ENCODE measurements around the gene AMZ1. TPM values are rescaled to one million over a fixed set of nuclear protein-coding genes. Genes with fewer than 3 reads are reported as not detected.
A peak's percentile ranks its signal among the peaks of the same experiment; 100 is the strongest.

The AMZ1 gene
- total and polyA plus RNA-seq, 7 experiments from 2014 or later = 0.07 to 2.4 (median 0.43) TPM

GRCh38 chr7:2715341-2716231 is 27.6 kb downstream of the AMZ1 start:
- H3K4me1 ChIP-seq (ENCODE audit: control insufficient read depth in 2 of 2, insufficient read depth in 2 of 2, low read length in 2 of 2) = peaks cover 35 to 53% of the 10 kb centered on the region in 2 donors
- no peak overlapping the region for H3K4me3 ChIP-seq (ENCODE audit: low read length)
- Mint-ChIP-seq H3K4me1 (peaks cover 36 to 74% (median 68%) of the 10 kb centered on the region in 7 donors), H3K9me3 (no peaks in the 10 kb centered on the region), H3K27me3 (peaks cover 0 to 17% (median 8%) of the 10 kb centered on the region in 5 donors), H3K36me3 (peaks cover 0 to 7% (median 0%) of the 10 kb centered on the region in 5 donors), H3K4me3 (peak overlapping the region; percentile 66 to 84 (median 74)), H3K27ac (peak overlapping the region; percentile 25 to 92 (median 78))
- DNase-seq = peak in 7 of 9 donors; percentile 46 to 76 (median 64)
- H3K9me3 ChIP-seq (ENCODE audit: control insufficient read depth in 2 of 3, low read length in 3 of 3) = no peaks in the 10 kb centered on the region
- H3K27me3 ChIP-seq (ENCODE audit: control insufficient read depth in 2 of 2, insufficient read depth in 2 of 2, low read length in 2 of 2) = no peaks in the 10 kb centered on the region
- peak; percentile 74 for ATAC-seq
- H3K27ac ChIP-seq (ENCODE audit: low read depth, low read length) = peak overlapping the region; percentile 20
- CTCF ChIA-PET = interaction anchor here (0.9 to 1.5 kb wide), 5 partner anchors 9 to 264 kb away, joined by 3 to 5 read pairs (median 4); no protein-coding TSS in a partner anchor
- intact Hi-C loops (cut with micrococcal nuclease) = loop anchor here in 1 of 2 donors (2.0 to 5.0 kb wide), 2 partner anchors 17 to 127 kb away; partner anchors contain the start of gene GNA12
- POLR2A ChIA-PET = interaction anchor here (0.5 to 1.4 kb wide), 2 partner anchors 16 to 48 kb away, joined by 4 to 5 read pairs; no protein-coding TSS in a partner anchor
- H3K36me3 ChIP-seq (ENCODE audit: control insufficient read depth in 2 of 3, insufficient read depth in 3 of 3, low read length in 3 of 3) = no peaks in the 10 kb centered on the region

- ATAC-seq (no peak), DNase-seq (no peak)
- Mint-ChIP-seq H3K9me3 (no peaks in the 10 kb centered on the region), H3K4me3 (peak overlapping the region; percentile 32 to 84 (median 70)), H3K27ac (peak overlapping the region in 8 of 9 donors; percentile 38 to 93 (median 80)), H3K27me3 (peaks cover 0 to 10% (median 4%) of the 10 kb centered on the region in 5 donors), H3K4me1 (peaks cover 34 to 71% (median 65%) of the 10 kb centered on the region in 7 donors), H3K36me3 (peaks cover 0 to 9% (median 0%) of the 10 kb centered on the region in 5 donors)
- Histone ChIP-seq H3K9me3 (ENCODE audit: control insufficient read depth in 2 of 3, low read length in 3 of 3) (no peaks in the 10 kb centered on the region), H3K36me3 (ENCODE audit: control insufficient read depth in 2 of 3, insufficient read depth in 3 of 3, low read length in 3 of 3) (no peaks in the 10 kb centered on the region), H3K27ac (ENCODE audit: low read depth, low read length) (no peak overlapping the region), H3K4me1 (ENCODE audit: control insufficient read depth in 2 of 2, insufficient read depth in 2 of 2, low read length in 2 of 2) (peaks cover 26 to 44% of the 10 kb centered on the region in 2 donors), H3K27me3 (ENCODE audit: control insufficient read depth in 2 of 2, insufficient read depth in 2 of 2, low read length in 2 of 2) (no peaks in the 10 kb centered on the region), H3K4me3 (ENCODE audit: low read length) (no peak overlapping the region)
- POLR2A ChIA-PET = interaction anchor here (0.5 to 1.4 kb wide), 3 partner anchors 17 to 47 kb away, joined by 3 to 5 read pairs (median 4); no protein-coding TSS in a partner anchor
- intact Hi-C loops (cut with micrococcal nuclease) = loop anchor here in 1 of 2 donors (2.0 to 5.0 kb wide), 2 partner anchors 18 to 126 kb away; partner anchors contain the start of gene GNA12
- CTCF ChIA-PET = interaction anchor here (1.1 to 1.4 kb wide), 2 partner anchors 46 to 265 kb away, joined by 4 to 5 read pairs; no protein-coding TSS in a partner anchor
These were observed 28.5 kb downstream of the AMZ1 start for GRCh38 chr7:2716488-2716887.

- Histone ChIP-seq H3K4me1 (ENCODE audit: control insufficient read depth in 2 of 2, insufficient read depth in 2 of 2, low read length in 2 of 2) (peaks cover 24 to 44% of the 10 kb centered on the region in 2 donors), H3K4me3 (ENCODE audit: low read length) (no peak overlapping the region), H3K27me3 (ENCODE audit: control insufficient read depth in 2 of 2, insufficient read depth in 2 of 2, low read length in 2 of 2) (no peaks in the 10 kb centered on the region), H3K27ac (ENCODE audit: low read depth, low read length) (no peak overlapping the region), H3K36me3 (ENCODE audit: control insufficient read depth in 2 of 3, insufficient read depth in 3 of 3, low read length in 3 of 3) (no peaks in the 10 kb centered on the region), H3K9me3 (ENCODE audit: control insufficient read depth in 2 of 3, low read length in 3 of 3) (no peaks in the 10 kb centered on the region)
- ATAC-seq = no peak
- Mint-ChIP-seq H3K4me3 (peak overlapping the region in 9 of 10 donors; percentile 12 to 84 (median 69)), H3K27me3 (peaks cover 0 to 10% (median 4%) of the 10 kb centered on the region in 5 donors), H3K36me3 (peaks cover 0 to 9% (median 0%) of the 10 kb centered on the region in 5 donors), H3K9me3 (no peaks in the 10 kb centered on the region), H3K27ac (peak overlapping the region in 7 of 9 donors; percentile 38 to 93 (median 85)), H3K4me1 (peaks cover 34 to 70% (median 65%) of the 10 kb centered on the region in 7 donors)
- ChIA-PET POLR2A (interaction anchor here (0.9 to 1.2 kb wide), 3 partner anchors 18 to 43 kb away, joined by 3 read pairs; no protein-coding TSS in a partner anchor), CTCF (interaction anchor here (1.1 kb wide), 1 partner anchor 265 kb away, joined by 4 read pairs; no protein-coding TSS in a partner anchor)
- DNase-seq = no peak
- intact Hi-C loops (cut with micrococcal nuclease) = loop anchor here in 1 of 2 donors (2.0 to 5.0 kb wide), 2 partner anchors 18 to 125 kb away; partner anchors contain the start of gene GNA12
These were observed 28.9 kb downstream of the AMZ1 start for GRCh38 chr7:2716906-2717292.

- peak; percentile 33 for ATAC-seq
- no peaks in the 10 kb centered on the region for H3K9me3 Mint-ChIP-seq
- DNase-seq = peak in 7 of 9 donors; percentile 34 to 67 (median 56)
- H3K36me3 Mint-ChIP-seq = peaks cover 0 to 9% (median 0%) of the 10 kb centered on the region in 5 donors
- H3K4me1 Mint-ChIP-seq = peaks cover 34 to 70% (median 65%) of the 10 kb centered on the region in 7 donors
- H3K36me3 ChIP-seq (ENCODE audit: control insufficient read depth in 2 of 3, insufficient read depth in 3 of 3, low read length in 3 of 3) = no peaks in the 10 kb centered on the region
- H3K4me3 Mint-ChIP-seq = peak overlapping the region; percentile 57 to 84 (median 71)
- H3K27ac Mint-ChIP-seq = peak overlapping the region in 8 of 9 donors; percentile 39 to 89 (median 84)
- intact Hi-C loops (cut with micrococcal nuclease) = loop anchor here in 1 of 2 donors (2.0 to 5.0 kb wide), 3 partner anchors 19 to 125 kb away; partner anchors contain the start of gene GNA12
- H3K4me3 ChIP-seq (ENCODE audit: low read length) = no peak overlapping the region
- no peaks in the 10 kb centered on the region for H3K27me3 ChIP-seq (ENCODE audit: control insufficient read depth in 2 of 2, insufficient read depth in 2 of 2, low read length in 2 of 2)
- CTCF ChIA-PET = interaction anchor here (0.6 to 0.7 kb wide), 2 partner anchors 36 to 1284 kb away, joined by 3 to 8 read pairs; no protein-coding TSS in a partner anchor
- H3K9me3 ChIP-seq (ENCODE audit: control insufficient read depth in 2 of 3, low read length in 3 of 3) = no peaks in the 10 kb centered on the region
- no peak overlapping the region for H3K27ac ChIP-seq (ENCODE audit: low read depth, low read length)
- H3K4me1 ChIP-seq (ENCODE audit: control insufficient read depth in 2 of 2, insufficient read depth in 2 of 2, low read length in 2 of 2) = peaks cover 22 to 44% of the 10 kb centered on the region in 2 donors
- peaks cover 0 to 10% (median 4%) of the 10 kb centered on the region in 5 donors for H3K27me3 Mint-ChIP-seq
- POLR2A ChIA-PET = interaction anchor here (0.5 to 2.2 kb wide), 5 partner anchors 8 to 1004 kb away, joined by 3 to 6 read pairs (median 3); no protein-coding TSS in a partner anchor
These were observed 29.6 kb downstream of the AMZ1 start for GRCh38 chr7:2717293-2718261.

- Mint-ChIP-seq H3K27ac (peak overlapping the region in 7 of 9 donors; percentile 10 to 85 (median 68)), H3K9me3 (no peaks in the 10 kb centered on the region), H3K4me1 (peaks cover 33 to 70% (median 64%) of the 10 kb centered on the region in 7 donors), H3K36me3 (peaks cover 0 to 12% (median 4%) of the 10 kb centered on the region in 5 donors), H3K27me3 (peaks cover 0 to 9% (median 4%) of the 10 kb centered on the region in 5 donors), H3K4me3 (peak overlapping the region in 8 of 10 donors; percentile 33 to 84 (median 56))
- Histone ChIP-seq H3K4me3 (ENCODE audit: low read length) (no peak overlapping the region), H3K36me3 (ENCODE audit: control insufficient read depth in 2 of 3, insufficient read depth in 3 of 3, low read length in 3 of 3) (no peaks in the 10 kb centered on the region), H3K4me1 (ENCODE audit: control insufficient read depth in 2 of 2, insufficient read depth in 2 of 2, low read length in 2 of 2) (peaks cover 22 to 44% of the 10 kb centered on the region in 2 donors), H3K27me3 (ENCODE audit: control insufficient read depth in 2 of 2, insufficient read depth in 2 of 2, low read length in 2 of 2) (no peaks in the 10 kb centered on the region), H3K27ac (ENCODE audit: low read depth, low read length) (no peak overlapping the region), H3K9me3 (ENCODE audit: control insufficient read depth in 2 of 3, low read length in 3 of 3) (no peaks in the 10 kb centered on the region)
- intact Hi-C loops (cut with micrococcal nuclease) = loop anchor here in 1 of 2 donors (2.0 to 5.0 kb wide), 2 partner anchors 48 to 124 kb away; partner anchors contain the start of gene GNA12
- ChIA-PET POLR2A (interaction anchor here (0.5 to 2.2 kb wide), 4 partner anchors 9 to 1003 kb away, joined by 4 to 6 read pairs (median 6); no protein-coding TSS in a partner anchor), CTCF (interaction anchor here (0.5 to 2.8 kb wide), 6 partner anchors 8 to 374 kb away, joined by 3 to 16 read pairs (median 4); no protein-coding TSS in a partner anchor)
- no peak for DNase-seq
- ATAC-seq = no peak
These were observed 30.4 kb downstream of the AMZ1 start for GRCh38 chr7:2718296-2718965.
